Ureter (tissue), 1 donor: ENCODE results near the gene P2RX6. TPM values are rescaled to one million over a fixed set of nuclear protein-coding genes. Genes with fewer than 3 reads are reported as not detected.
"Not testable (repeated sequence)": the region's sequence is repeated elsewhere in the genome, so short reads cannot be mapped to it uniquely, and the experiment has no call there.

Experiments used
- DNase-seq: peaks from one replicate; pipeline ENCODE4 v3.0.0-alpha.2; 2020; ENCODE audit warnings: low spot score
- total RNA-seq: library from RNA; stranded (reverse); gene quantifications from one replicate; pipeline ENCODE4 v1.2.4, GENCODE V29; 2023
- donor health status: DM: yes; HTN: yes; CAD: no.

Gene P2RX6
- total RNA-seq, 1 donor from 2014 or later, result 5.7 TPM

- no peak for DNase-seq
Measured at GRCh38 chr22:21052715-21053459, 37.9 kb downstream of the P2RX6 start.

GRCh38 chr22:21054046-21054713 is 39.2 kb downstream of the P2RX6 start:
- DNase-seq, result no peak

- DNase-seq, result no peak
Measured at GRCh38 chr22:21054714-21055563, 40.0 kb downstream of the P2RX6 start.

- DNase-seq, result no peak
Measured at GRCh38 chr22:21055564-21055834, 40.5 kb downstream of the P2RX6 start.

GRCh38 chr22:21055880-21056319 is 40.9 kb downstream of the P2RX6 start:
- no peak for DNase-seq

GRCh38 chr22:21060363-21060762 is 45.4 kb downstream of the P2RX6 start:
- not testable (repeated sequence) for DNase-seq

GRCh38 chr22:21061660-21062321 is 46.8 kb downstream of the P2RX6 start:
- not testable (repeated sequence) for DNase-seq

GRCh38 chr22:21064425-21064824 is 49.5 kb downstream of the P2RX6 start:
- not testable (repeated sequence) for DNase-seq

GRCh38 chr22:21064917-21065864 is 50.2 kb downstream of the P2RX6 start:
- no peak for DNase-seq

GRCh38 chr22:21067075-21067900 is 52.3 kb downstream of the P2RX6 start:
- DNase-seq, result no peak

- DNase-seq, result no peak
Measured at GRCh38 chr22:21067901-21068680, 53.1 kb downstream of the P2RX6 start.

GRCh38 chr22:21068681-21069276 is 53.8 kb downstream of the P2RX6 start:
- no peak for DNase-seq

GRCh38 chr22:21069375-21069774 is 54.4 kb downstream of the P2RX6 start:
- no peak for DNase-seq

- DNase-seq, result no peak
Measured at GRCh38 chr22:21070690-21071615, 56.0 kb downstream of the P2RX6 start.

GRCh38 chr22:21071796-21072195 is 56.8 kb downstream of the P2RX6 start:
- not testable (repeated sequence) for DNase-seq

GRCh38 chr22:21073023-21073422 is 58.1 kb downstream of the P2RX6 start:
- DNase-seq, result no peak

- no peak for DNase-seq
Measured at GRCh38 chr22:21073482-21073881, 58.5 kb downstream of the P2RX6 start.
